Right lobe of liver (tissue), 6 donors: Measurements from ENCODE around the gene DLG2. TPM values are rescaled to one million over a fixed set of nuclear protein-coding genes. Genes with fewer than 3 reads are reported as not detected.

Source experiments
- ATAC-seq, 4 donors: fragments of 200-7000 bp; cut with Tn5 transposase; one replicate each; pipeline ENCODE4 v1.9.1; 2020; ENCODE audit warnings: mild to moderate bottlenecking in 4 of 4, moderate library complexity in 4 of 4
- DNase-seq, 3 donors: peaks; one replicate each; pipeline ENCODE4 v3.0.0-alpha.2; 2020
- H3K27ac ChIP-seq, 3 donors: fragments of 200-600 bp; one replicate each; pipeline ENCODE4 v1.8.0; 2022
- H3K27me3 ChIP-seq, 2 donors: fragments of 200-600 bp; one replicate each; pipeline ENCODE4 v1.8.0; 2022
- H3K36me3 ChIP-seq, 4 donors: fragments of 200-600 bp; sonication (generic) in 1 of 4; one replicate each; pipeline versions ENCODE4 v1.5.1 to v1.8.0; 2017 to 2022; ENCODE audit warnings: control low read depth in 1 of 4
- H3K4me1 ChIP-seq, 4 donors: fragments of 200-600 bp; sonication (generic) in 1 of 4; one replicate each; pipeline versions ENCODE4 v1.5.1 to v1.8.0; 2017 to 2022; ENCODE audit warnings: control low read depth in 1 of 4
- H3K4me3 ChIP-seq, 3 donors: fragments of 200-600 bp; one replicate each; pipeline ENCODE4 v1.8.0; 2022
- H3K9me3 ChIP-seq, 4 donors: fragments of 200-600 bp; sonication (generic) in 1 of 4; one replicate each; pipeline versions ENCODE4 v1.5.1 to v1.8.0; 2017 to 2022; ENCODE audit warnings: control low read depth in 1 of 4
- CTCF ChIP-seq, 4 donors: fragments of 200-600 bp in 3 of 4; fragments of 450-650 bp in 1 of 4; IDR thresholded peaks; one replicate each; pipeline versions ENCODE4 v1.5.1 to v1.8.0; 2016 to 2022; ENCODE audit warnings: antibody characterized with exemption in 4 of 4, mild to moderate bottlenecking in 2 of 4
- POLR2A ChIP-seq: fragments of 450-650 bp; IDR thresholded peaks from one replicate; pipeline ENCODE4 v1.6.1; 2017; ENCODE audit warnings: antibody characterized with exemption, mild to moderate bottlenecking
- WGBS: methylation state at CpG from one replicate; pipeline ENCODE4 v1.1.6; 2018; ENCODE audit warnings: low coverage, low lambda C conversion rate; ENCODE audit not compliant: insufficient coverage; ENCODE audit errors: missing lambda C conversion rate; 5-methylcytosine and 5-hydroxymethylcytosine counted together
- intact Hi-C, 2 donors: fragments of 100-400 bp; cut with DNase I; formaldehyde crosslinking; loops; one replicate each; pipeline versions ENCODE4 v1.11.2 to v1.14.1; 2022
- total RNA-seq, 6 experiments: library from RNA; depleted of rRNA in 2 of 6; stranded (reverse); fragments of >200 nt in 2 of 6; fragmentation: NEBNext Ultra II Directional in 3 of 6; extraction: Animal tissue kit (Norgen Biotek cat#: 25700) in 3 of 6; gene quantifications; one replicate each; pipeline versions ENCODE4 v1.1.0 to v1.2.4, GENCODE V29; 2016 to 2023
- donor health status: DM: no; HTN: yes; CAD: no.
- donor health status: DM: no; HTN: no; CAD: no.
- donor health status: DM: no; HTN: no; CAD: no.
- donor health status: DM: no; HTN: yes; CAD: no.
- donor health status: DM: no; HTN: yes; CAD: no.

The DLG2 gene
- total RNA-seq, 6 experiments from 2014 or later = 1.2 to 6.4 (median 2.5) TPM

GRCh38 chr11:84214557-84214956 lies 1412.6 kb downstream of the DLG2 start:
- Histone ChIP-seq H3K9me3 (no peaks in the 10 kb centered on the region), H3K27me3 (no peaks in the 10 kb centered on the region), H3K27ac (no peak overlapping the region), H3K4me3 (no peak overlapping the region), H3K36me3 (no peaks in the 10 kb centered on the region), H3K4me1 (no peaks in the 10 kb centered on the region)
- ATAC-seq (no peak), DNase-seq (no peak)
- TF ChIP-seq CTCF (IDR thresholded peaks at IDR 0.05) (no peak), POLR2A (no peak)
- WGBS = 93% methylated on average over 1 of the region's 1 CpG
- intact Hi-C loops = no loop called here

- intact Hi-C loops = no loop called here
- ATAC-seq (no peak), DNase-seq (no peak)
- H3K9me3 ChIP-seq = no peaks in the 10 kb centered on the region
- no peaks in the 10 kb centered on the region for H3K36me3 ChIP-seq
- H3K4me1 ChIP-seq = no peaks in the 10 kb centered on the region
- 96% methylated on average over 20 of the region's 20 CpGs for WGBS
- no peak overlapping the region for H3K27ac ChIP-seq
- TF ChIP-seq CTCF (IDR thresholded peaks at IDR 0.05) (no peak), POLR2A (no peak)
- H3K4me3 ChIP-seq = no peak overlapping the region
- H3K27me3 ChIP-seq = no peaks in the 10 kb centered on the region
These were observed 1414.4 kb downstream of the DLG2 start for GRCh38 chr11:84212468-84213390.

- no peaks in the 10 kb centered on the region for H3K36me3 ChIP-seq
- no peaks in the 10 kb centered on the region for H3K4me1 ChIP-seq
- intact Hi-C loops = no loop called here
- ATAC-seq = no peak
- H3K27me3 ChIP-seq = no peaks in the 10 kb centered on the region
- no peak overlapping the region for H3K4me3 ChIP-seq
- H3K9me3 ChIP-seq = no peaks in the 10 kb centered on the region
- no peak overlapping the region for H3K27ac ChIP-seq
- TF ChIP-seq POLR2A = no peak
- no peak for TF ChIP-seq CTCF (IDR thresholded peaks at IDR 0.05)
- DNase-seq = no peak
- WGBS = 94% methylated on average over 3 of the region's 3 CpGs
These were observed 1415.2 kb downstream of the DLG2 start for GRCh38 chr11:84211896-84212295.

GRCh38 chr11:84194696-84195095 lies 1432.4 kb downstream of the DLG2 start:
- Histone ChIP-seq H3K4me1 (no peaks in the 10 kb centered on the region), H3K27ac (no peak overlapping the region), H3K9me3 (no peaks in the 10 kb centered on the region), H3K36me3 (no peaks in the 10 kb centered on the region), H3K4me3 (no peak overlapping the region), H3K27me3 (no peaks in the 10 kb centered on the region)
- ATAC-seq = peak in 1 of 4 donors; percentile 24
- intact Hi-C loops = no loop called here
- no CpG with 5 or more reads among the region's 18 CpGs for WGBS
- TF ChIP-seq CTCF (IDR thresholded peaks at IDR 0.05) = no peak
- no peak for TF ChIP-seq POLR2A
- DNase-seq = no peak
